GM12875 (cell line): ENCODE results near the gene C20orf144.

Experiments used
- H3K4me3 ChIP-seq: one replicate; pipeline ENCODE4 v1.5.1; 2011; ENCODE audit warnings: low read depth, low read length, control low read depth
- TF ChIP-seq, protein P1 (sequence below): IDR thresholded peaks from 2 replicates; pipeline ENCODE4 v1.5.1; 2011; ENCODE audit warnings: low read depth, mild to moderate bottlenecking, control low read depth, inconsistent platforms, low read length, moderate library complexity, borderline replicate concordance; ENCODE audit not compliant: insufficient read depth

C20orf144 gene

DNA sequence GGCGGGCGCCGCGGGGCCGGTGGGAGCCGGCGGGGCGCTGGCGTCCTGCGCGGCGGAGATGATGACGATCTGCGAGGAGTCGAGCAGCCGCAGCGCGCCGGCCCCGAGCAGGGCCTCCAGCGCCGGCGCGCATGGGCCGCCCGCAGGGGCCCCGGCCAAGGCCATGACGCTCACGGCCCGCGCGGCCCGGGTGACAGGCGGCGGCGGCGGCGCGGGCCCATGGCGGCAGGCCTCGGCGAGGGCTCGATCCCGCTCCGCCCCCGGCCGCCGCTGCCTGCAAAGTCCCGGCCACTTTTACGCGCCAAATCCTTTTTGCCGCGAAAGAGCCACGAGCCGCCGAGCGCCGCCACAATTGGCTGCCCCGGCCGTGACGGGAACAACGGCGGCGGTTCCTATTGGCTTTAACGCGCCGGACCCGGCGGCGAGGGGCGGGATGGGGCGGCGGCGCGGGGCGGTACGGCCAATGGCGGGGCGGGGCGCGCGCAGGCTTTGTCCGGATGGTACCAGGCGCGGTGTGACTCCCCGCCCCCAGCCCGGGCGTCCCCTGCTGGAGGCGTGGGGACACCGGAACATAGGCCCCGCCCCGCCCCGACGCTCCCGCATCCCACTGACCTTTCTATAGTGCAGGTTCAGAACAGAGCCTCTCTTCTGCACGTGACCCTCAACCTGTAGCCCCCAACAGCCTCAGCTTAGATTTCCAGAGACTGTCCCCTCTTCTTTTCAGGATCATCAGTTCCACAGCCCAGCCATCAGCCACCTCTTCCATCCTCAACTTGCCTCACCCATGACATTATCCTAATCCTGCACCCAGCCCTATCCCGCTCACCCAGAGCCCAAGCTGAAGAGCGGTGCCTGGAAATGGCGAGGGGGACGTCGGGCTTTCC is 24.2 kb downstream of the C20orf144 start, which contains the start of gene E2F1:
E2F1 (minus strand) TSS at position 286 of the 884 bp plus-strand sequence; CDS start at position 165, 121 bp downstream.
- TF ChIP-seq, protein P1, sequence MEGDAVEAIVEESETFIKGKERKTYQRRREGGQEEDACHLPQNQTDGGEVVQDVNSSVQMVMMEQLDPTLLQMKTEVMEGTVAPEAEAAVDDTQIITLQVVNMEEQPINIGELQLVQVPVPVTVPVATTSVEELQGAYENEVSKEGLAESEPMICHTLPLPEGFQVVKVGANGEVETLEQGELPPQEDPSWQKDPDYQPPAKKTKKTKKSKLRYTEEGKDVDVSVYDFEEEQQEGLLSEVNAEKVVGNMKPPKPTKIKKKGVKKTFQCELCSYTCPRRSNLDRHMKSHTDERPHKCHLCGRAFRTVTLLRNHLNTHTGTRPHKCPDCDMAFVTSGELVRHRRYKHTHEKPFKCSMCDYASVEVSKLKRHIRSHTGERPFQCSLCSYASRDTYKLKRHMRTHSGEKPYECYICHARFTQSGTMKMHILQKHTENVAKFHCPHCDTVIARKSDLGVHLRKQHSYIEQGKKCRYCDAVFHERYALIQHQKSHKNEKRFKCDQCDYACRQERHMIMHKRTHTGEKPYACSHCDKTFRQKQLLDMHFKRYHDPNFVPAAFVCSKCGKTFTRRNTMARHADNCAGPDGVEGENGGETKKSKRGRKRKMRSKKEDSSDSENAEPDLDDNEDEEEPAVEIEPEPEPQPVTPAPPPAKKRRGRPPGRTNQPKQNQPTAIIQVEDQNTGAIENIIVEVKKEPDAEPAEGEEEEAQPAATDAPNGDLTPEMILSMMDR: peak; percentile 33; the same call in 1 of the 2 replicates

DNA sequence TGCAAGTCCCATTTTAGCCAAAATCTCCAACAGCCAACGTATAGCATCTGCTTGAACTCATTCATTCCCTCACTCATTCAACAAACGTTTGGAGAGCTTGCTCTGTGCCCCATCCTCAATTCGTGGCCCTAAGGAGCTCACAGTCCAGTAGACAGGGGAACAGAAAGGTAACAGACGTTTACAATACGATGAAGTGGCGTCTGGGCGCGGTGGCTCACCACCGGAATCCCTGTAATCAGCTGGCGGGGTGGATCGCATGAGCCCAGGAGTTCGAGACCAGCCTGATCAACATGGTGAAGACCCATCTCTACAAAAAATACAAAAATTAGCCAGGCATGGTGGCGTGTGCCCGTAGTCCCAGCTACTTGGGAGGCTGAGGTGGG is 24.8 kb downstream of the C20orf144 start:
- TF ChIP-seq, protein P1: no peak
- H3K4me3 ChIP-seq: no peak overlapping the region

More for the DNA sequence above, 24.2 kb downstream of the C20orf144 start, which contains the start of gene E2F1:
- H3K4me3 ChIP-seq: peak within 1 kb of the TSS; percentile 58

DNA sequence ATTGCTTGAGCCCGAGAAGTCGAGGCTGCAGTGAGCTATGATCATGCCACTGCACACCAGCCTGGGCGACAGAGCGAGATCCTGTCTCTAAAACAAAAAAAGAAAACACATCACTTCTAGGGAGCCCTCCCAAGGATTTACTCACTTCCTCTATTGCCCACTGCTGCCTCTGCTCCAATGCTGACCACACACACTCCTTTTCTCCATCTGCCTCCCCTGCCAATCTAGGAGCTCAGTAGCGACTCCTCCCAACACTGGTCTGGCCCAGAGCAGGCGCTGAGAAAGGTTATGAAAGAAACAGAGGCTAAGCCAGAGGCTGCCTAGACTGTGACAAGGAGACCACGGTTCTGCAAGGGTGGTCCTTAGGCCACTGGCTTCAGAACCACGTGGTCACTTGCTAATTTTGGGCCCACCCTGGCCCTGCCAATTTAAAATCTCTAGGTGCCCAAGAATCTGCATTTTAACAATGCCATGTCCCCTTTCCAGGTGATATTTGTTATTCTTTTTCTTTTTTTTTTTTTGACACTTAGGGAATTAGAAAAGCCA is 25.3 kb downstream of the C20orf144 start:
- TF ChIP-seq, protein P1: no peak
- no peak overlapping the region for H3K4me3 ChIP-seq

DNA sequence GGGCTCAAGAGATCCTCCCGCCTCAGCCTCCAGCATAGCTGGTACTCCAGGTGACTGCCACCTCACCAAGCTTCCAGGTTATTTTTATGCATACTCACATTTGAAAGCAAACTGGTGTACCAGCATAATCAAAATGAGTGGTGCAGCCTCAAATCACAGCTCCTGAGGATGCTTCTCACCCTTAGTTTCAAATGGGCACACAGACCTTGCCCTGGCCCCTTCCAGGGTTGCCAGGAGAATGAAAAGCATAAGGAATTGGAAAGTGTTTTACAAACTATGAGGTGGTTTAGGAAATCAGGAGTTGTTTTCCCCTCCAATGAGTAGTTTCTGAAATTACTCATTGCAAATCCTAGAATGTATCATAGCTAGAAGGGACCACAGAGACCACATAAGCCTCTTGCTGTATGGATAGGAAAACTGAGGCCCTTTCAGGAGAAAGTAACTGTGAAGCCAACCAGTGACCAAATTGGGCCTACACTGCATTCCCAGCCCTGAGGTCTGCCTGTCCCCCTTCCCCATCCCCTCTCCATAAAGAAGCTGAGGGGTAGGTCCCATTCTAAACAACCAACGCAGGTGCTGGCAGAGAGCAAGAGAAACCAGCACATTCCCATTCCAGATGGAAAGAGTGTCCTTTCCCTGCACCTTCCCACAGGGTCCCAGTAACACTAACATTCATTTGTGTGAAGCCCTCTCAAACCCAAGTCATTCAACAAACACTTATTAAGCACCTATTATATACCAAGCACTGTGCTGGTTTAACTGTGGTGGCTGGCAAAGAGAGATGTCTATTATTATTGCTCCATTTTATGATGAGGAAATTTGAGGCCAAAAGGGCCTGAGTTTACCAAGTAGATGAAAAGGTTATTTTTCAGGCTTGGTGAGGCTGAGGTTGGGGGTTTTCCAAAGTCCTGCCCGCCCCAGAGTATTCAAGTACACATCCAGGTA is 26.1 kb downstream of the C20orf144 start:
- TF ChIP-seq, protein P1: no peak
- H3K4me3 ChIP-seq: no peak overlapping the region

DNA sequence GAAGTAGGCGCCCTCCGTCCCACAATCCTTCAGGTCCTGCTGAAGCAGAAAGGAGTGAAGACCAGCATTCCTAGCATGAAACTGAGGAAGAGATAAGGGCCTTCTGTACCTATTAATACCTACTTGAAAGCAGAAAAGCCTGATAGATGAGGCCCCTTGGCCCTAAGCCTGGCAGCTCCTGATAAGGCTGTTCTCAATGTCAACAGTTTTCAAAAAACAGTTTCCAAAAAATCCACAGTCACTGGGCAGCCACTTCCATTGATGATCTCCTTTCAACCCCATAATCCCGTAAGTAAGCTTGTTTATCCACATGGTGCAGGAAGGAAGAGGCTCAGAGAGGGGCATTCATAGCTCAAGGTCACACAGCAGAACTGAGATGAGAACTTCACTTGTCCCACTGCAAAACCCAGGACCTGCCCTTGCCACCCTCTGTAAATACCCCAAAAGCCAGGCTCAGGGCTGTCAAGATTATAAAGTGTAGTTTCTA is 26.9 kb downstream of the C20orf144 start:
- no peak overlapping the region for H3K4me3 ChIP-seq
- TF ChIP-seq, protein P1: no peak

DNA sequence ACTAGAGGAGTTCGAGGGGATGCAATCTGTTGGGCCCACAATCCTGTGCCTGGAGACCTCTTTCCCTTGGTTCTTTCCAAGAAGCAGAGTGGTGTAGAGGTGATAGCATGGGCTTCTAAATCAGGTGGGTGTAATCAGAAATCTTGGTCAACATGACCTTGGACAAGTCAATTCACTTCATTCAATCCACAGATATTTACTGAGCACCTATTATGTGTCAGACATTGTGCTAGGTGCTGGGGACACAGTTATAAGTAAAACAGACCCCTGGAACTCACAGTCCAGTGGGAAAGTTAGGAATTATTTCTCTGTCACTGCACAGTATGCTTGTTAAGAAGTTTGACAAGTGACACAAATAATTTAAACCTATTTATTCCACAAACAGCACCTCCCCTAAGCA is 27.4 kb downstream of the C20orf144 start:
- TF ChIP-seq, protein P1: no peak
- H3K4me3 ChIP-seq: no peak overlapping the region
